ENCODE results near the gene CAMKV. TPM values are rescaled to one million over a fixed set of nuclear protein-coding genes. Genes with fewer than 3 reads are reported as not detected.

CAMKV gene
- total RNA-seq, 2 donors from 2014 or later: not detected

GRCh38 chr3:49896345-49896744, 26.6 kb upstream of the CAMKV start:
- no peaks in the 10 kb centered on the region for H3K36me3 ChIP-seq (replicated peaks in 1 of 2; ENCODE audit: insufficient read depth in 1 of 2, low read depth in 2 of 2)
- DNase-seq (no peak), ATAC-seq (no peak)
- no peaks in the 10 kb centered on the region for H3K27me3 ChIP-seq
- H3K27ac ChIP-seq: no peak overlapping the region
- 79 to 90% methylated on average over 4 to 5 of the region's 5 CpGs for WGBS, 2 donors
- H3K4me1 ChIP-seq: peaks cover 15% of the 10 kb centered on the region
- intact Hi-C loops (cut with DNase I): no loop called here
- no peak overlapping the region for H3K4me3 ChIP-seq
- no peaks in the 10 kb centered on the region for H3K9me3 ChIP-seq
- TF ChIP-seq, protein P1, sequence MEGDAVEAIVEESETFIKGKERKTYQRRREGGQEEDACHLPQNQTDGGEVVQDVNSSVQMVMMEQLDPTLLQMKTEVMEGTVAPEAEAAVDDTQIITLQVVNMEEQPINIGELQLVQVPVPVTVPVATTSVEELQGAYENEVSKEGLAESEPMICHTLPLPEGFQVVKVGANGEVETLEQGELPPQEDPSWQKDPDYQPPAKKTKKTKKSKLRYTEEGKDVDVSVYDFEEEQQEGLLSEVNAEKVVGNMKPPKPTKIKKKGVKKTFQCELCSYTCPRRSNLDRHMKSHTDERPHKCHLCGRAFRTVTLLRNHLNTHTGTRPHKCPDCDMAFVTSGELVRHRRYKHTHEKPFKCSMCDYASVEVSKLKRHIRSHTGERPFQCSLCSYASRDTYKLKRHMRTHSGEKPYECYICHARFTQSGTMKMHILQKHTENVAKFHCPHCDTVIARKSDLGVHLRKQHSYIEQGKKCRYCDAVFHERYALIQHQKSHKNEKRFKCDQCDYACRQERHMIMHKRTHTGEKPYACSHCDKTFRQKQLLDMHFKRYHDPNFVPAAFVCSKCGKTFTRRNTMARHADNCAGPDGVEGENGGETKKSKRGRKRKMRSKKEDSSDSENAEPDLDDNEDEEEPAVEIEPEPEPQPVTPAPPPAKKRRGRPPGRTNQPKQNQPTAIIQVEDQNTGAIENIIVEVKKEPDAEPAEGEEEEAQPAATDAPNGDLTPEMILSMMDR (IDR thresholded peaks at IDR 0.05): no peak

DNA sequence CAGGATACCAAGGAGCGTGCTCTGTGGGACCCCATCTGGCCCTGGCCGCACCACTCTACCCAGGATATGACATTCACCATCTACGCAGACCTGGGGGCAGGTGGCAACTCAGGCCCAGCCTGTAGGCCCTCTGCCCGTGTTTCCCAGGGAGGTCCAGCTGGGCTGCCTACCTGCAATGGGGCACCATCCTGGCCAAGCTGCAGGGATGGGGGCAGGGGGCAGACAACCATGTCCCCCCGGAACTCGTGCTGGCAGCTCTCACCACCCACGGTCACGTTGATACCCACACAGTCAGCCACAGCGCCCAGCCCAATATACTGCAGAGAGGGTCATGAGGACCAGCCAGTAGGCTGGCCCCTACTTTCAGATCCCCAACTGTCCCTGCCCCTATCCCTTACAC, 26.1 kb upstream of the CAMKV start:
- TF ChIP-seq, protein P1 (IDR thresholded peaks at IDR 0.05): no peak
- no peaks in the 10 kb centered on the region for H3K9me3 ChIP-seq
- WGBS, 2 donors: 91% methylated on average over 9 of the region's 9 CpGs; no CpG with 5 or more reads in 1 of the 2 donors
- no peak overlapping the region for H3K27ac ChIP-seq
- intact Hi-C loops (cut with DNase I): no loop called here
- DNase-seq: no peak
- H3K4me3 ChIP-seq: no peak overlapping the region
- no peaks in the 10 kb centered on the region for H3K36me3 ChIP-seq (replicated peaks in 1 of 2; ENCODE audit: insufficient read depth in 1 of 2, low read depth in 2 of 2)
- no peaks in the 10 kb centered on the region for H3K27me3 ChIP-seq
- H3K4me1 ChIP-seq: peaks cover 10% of the 10 kb centered on the region
- ATAC-seq: no peak

- Histone ChIP-seq H3K27me3 (no peaks in the 10 kb centered on the region), H3K4me3 (no peak overlapping the region), H3K4me1 (no peaks in the 10 kb centered on the region), H3K36me3 (replicated peaks in 1 of 2; ENCODE audit: insufficient read depth in 1 of 2, low read depth in 2 of 2) (no peaks in the 10 kb centered on the region), H3K27ac (no peak overlapping the region), H3K9me3 (no peaks in the 10 kb centered on the region)
- DNase-seq (no peak), ATAC-seq (no peak)
- WGBS, 2 donors: 79 to 91% methylated on average over 10 of the region's 10 CpGs
- intact Hi-C loops (cut with DNase I): no loop called here
- TF ChIP-seq, protein P1 (IDR thresholded peaks at IDR 0.05): no peak
- no peak for TF ChIP-seq POLR2A (IDR thresholded peaks at IDR 0.05)
Measured at GRCh38 chr3:49889296-49889695, 19.6 kb upstream of the CAMKV start.

DNA sequence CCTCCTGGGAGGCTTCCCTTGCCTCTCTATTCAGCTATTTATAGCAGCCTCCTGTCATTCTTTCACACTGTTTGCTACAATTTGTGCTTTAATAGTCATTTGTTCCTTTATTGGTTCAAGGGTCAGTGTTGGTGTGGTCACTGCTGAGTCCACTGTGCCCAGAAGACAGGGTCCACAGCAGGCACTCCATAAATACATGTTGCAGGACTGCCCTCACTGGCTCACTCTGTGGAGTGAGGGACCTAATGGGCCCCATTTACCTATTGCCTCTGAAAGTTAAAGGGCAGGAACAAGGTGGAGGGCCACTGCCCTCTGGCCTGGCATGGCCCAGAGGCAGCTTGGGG, 17.2 kb upstream of the CAMKV start:
- Histone ChIP-seq H3K4me1 (no peaks in the 10 kb centered on the region), H3K4me3 (no peak overlapping the region), H3K9me3 (no peaks in the 10 kb centered on the region), H3K36me3 (replicated peaks in 1 of 2; ENCODE audit: insufficient read depth in 1 of 2, low read depth in 2 of 2) (no peaks in the 10 kb centered on the region), H3K27me3 (no peaks in the 10 kb centered on the region), H3K27ac (no peak overlapping the region)
- intact Hi-C loops (cut with DNase I): no loop called here
- no peak for ATAC-seq
- DNase-seq: no peak
- no peak for TF ChIP-seq POLR2A (IDR thresholded peaks at IDR 0.05)
- TF ChIP-seq, protein P1 (IDR thresholded peaks at IDR 0.05): no peak

GRCh38 chr3:49883998-49884397, 14.3 kb upstream of the CAMKV start:
- DNase-seq (no peak), ATAC-seq (no peak)
- TF ChIP-seq POLR2A (IDR thresholded peaks at IDR 0.05): no peak
- no peaks in the 10 kb centered on the region for H3K27me3 ChIP-seq
- H3K27ac ChIP-seq: no peak overlapping the region
- intact Hi-C loops (cut with DNase I): no loop called here
- no peaks in the 10 kb centered on the region for H3K36me3 ChIP-seq (replicated peaks in 1 of 2; ENCODE audit: insufficient read depth in 1 of 2, low read depth in 2 of 2)
- H3K4me1 ChIP-seq: no peaks in the 10 kb centered on the region
- WGBS, 2 donors: 89% methylated on average over 3 to 4 of the region's 4 CpGs
- no peak overlapping the region for H3K4me3 ChIP-seq
- H3K9me3 ChIP-seq: no peaks in the 10 kb centered on the region

Data from body of pancreas (tissue), 4 donors.